Adrenal gland (tissue), 5 donors: Measurements from ENCODE around the gene PPFIA1.

Experiments used
- POLR2A ChIP-seq, 2 donors: fragments of 450-650 bp; IDR thresholded peaks; one replicate each; pipeline ENCODE4 v1.6.1; 2017; ENCODE audit warnings: antibody characterized with exemption in 2 of 2, mild to moderate bottlenecking in 2 of 2, moderate library complexity in 1 of 2
- TF ChIP-seq, protein P1 (sequence below), 6 experiments: fragments of 450-650 bp in 4 of 6; fragments of 200-600 bp in 2 of 6; sonication (generic) in 1 of 6; IDR thresholded peaks; 1 replicate in 5 of 6; 2 replicates in 1 of 6; pipeline versions ENCODE4 v1.5.1 to v1.8.0; 2016 to 2021; ENCODE audit warnings: antibody characterized with exemption in 6 of 6, mild to moderate bottlenecking in 2 of 6, moderate library complexity in 1 of 6
- donor health status: DM: no; HTN: no; CAD: no.

DNA sequence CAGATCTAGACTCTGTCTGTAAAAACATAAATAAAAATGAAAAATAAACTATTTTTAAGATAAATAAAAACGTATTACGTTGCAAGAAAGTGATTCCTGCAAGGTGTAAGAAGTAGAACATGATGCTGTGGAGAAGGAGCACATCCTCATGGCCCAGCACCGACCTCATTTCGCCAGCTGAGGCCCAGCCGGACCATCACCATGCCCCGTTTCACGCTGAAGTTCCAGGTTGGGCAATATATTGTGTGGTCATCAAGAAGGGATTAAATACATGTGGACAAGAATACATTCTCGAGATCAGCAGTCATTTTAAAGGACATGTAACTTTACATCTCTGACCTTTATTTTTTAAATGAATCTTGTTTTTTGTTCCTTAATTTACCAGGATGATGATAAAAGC is 107.2 kb downstream of the PPFIA1 start:
- no peak for TF ChIP-seq POLR2A (IDR thresholded peaks at IDR 0.05)
- TF ChIP-seq, protein P1, sequence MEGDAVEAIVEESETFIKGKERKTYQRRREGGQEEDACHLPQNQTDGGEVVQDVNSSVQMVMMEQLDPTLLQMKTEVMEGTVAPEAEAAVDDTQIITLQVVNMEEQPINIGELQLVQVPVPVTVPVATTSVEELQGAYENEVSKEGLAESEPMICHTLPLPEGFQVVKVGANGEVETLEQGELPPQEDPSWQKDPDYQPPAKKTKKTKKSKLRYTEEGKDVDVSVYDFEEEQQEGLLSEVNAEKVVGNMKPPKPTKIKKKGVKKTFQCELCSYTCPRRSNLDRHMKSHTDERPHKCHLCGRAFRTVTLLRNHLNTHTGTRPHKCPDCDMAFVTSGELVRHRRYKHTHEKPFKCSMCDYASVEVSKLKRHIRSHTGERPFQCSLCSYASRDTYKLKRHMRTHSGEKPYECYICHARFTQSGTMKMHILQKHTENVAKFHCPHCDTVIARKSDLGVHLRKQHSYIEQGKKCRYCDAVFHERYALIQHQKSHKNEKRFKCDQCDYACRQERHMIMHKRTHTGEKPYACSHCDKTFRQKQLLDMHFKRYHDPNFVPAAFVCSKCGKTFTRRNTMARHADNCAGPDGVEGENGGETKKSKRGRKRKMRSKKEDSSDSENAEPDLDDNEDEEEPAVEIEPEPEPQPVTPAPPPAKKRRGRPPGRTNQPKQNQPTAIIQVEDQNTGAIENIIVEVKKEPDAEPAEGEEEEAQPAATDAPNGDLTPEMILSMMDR (IDR thresholded peaks at IDR 0.05) = no peak
